A549 (cell line): ENCODE results near the gene CCNL1. TPM values are rescaled to one million over a fixed set of nuclear protein-coding genes. Genes with fewer than 3 reads are reported as not detected.

Experiments used
- ATAC-seq, 2 experiments: fragments of 200-7000 bp in 1 of 2; fragments of >200 bp in 1 of 2; cut with Nextera tagmentation in 1 of 2; cut with Tn5 transposase in 1 of 2; 3 replicates each; pipeline versions ENCODE4 v1.8.0 to v1.9.1; 2018 to 2020; ENCODE audit warnings: mild to moderate bottlenecking in 1 of 2, moderate library complexity in 1 of 2
- CTCF ChIA-PET: fragments of 300-600 bp; sonication (Branson Sonifier 250); formaldehyde crosslinking; extraction: SDS; loops from one replicate; lab custom pipeline; 2021; ENCODE audit warnings: antibody characterized with exemption, inconsistent platforms; lab: Yijun Ruan, JAX
- POLR2A ChIA-PET: fragments of 350-600 bp; formaldehyde crosslinking; extraction: SDS; loops from one replicate; lab custom pipeline; 2021; ENCODE audit warnings: antibody characterized with exemption, inconsistent platforms; lab: Yijun Ruan, JAX
- DNase-seq, 2 experiments: peaks; one replicate each; pipeline versions ENCODE4 v3.0.0 to v3.0.0-alpha.2; 2011 to 2016; ENCODE audit warnings: low read depth in 1 of 2, low spot score in 1 of 2
- FAIRE-seq: peaks from 2 replicates; lab custom pipeline; 2011; peaks lifted over from hg19 to GRCh38; lab: Jason Lieb, UNC
- H3K27ac ChIP-seq, 2 experiments: fragments of >200 bp; sonication (Bioruptor Twin); formaldehyde crosslinking; 3 replicates each; pipeline ENCODE4 v1.5.1; 2016 to 2017
- H3K4me1 ChIP-seq: fragments of >200 bp; sonication (Bioruptor Twin); formaldehyde crosslinking; 3 replicates; pipeline ENCODE4 v1.6.1; 2016
- H3K4me2 ChIP-seq: fragments of >200 bp; sonication (Bioruptor Twin); formaldehyde crosslinking; 3 replicates; pipeline ENCODE4 v1.6.1; 2016
- H3K4me3 ChIP-seq: fragments of >200 bp; sonication (Bioruptor Twin); formaldehyde crosslinking; 3 replicates; pipeline ENCODE4 v1.5.1; 2016
- H3K9me3 ChIP-seq: fragments of >200 bp; sonication (Bioruptor Twin); formaldehyde crosslinking; 3 replicates; pipeline ENCODE4 v1.6.1; 2016
- CBX2 ChIP-seq: fragments of 200-600 bp; sonication (generic); IDR thresholded peaks from 2 replicates; pipeline ENCODE4 v1.6.1; 2016; ENCODE audit warnings: low read depth, mild to moderate bottlenecking, borderline replicate concordance
- CHD2 ChIP-seq: fragments of 150-350 bp; IDR thresholded peaks from 2 replicates; pipeline ENCODE4 v1.6.1; 2014; ENCODE audit warnings: low read length; ENCODE audit not compliant: partially characterized antibody
- E2F6 ChIP-seq: IDR thresholded peaks from 2 replicates; pipeline ENCODE4 v1.6.1; 2012; ENCODE audit warnings: low read depth, borderline replicate concordance
- EHMT2 ChIP-seq: fragments of 200-600 bp; sonication (generic); IDR thresholded peaks from 2 replicates; pipeline ENCODE4 v1.6.1; 2016; ENCODE audit warnings: antibody characterized with exemption, low read depth, mild to moderate bottlenecking, moderate library complexity
- EP300 ChIP-seq, 2 experiments: fragments of >200 bp; sonication (Bioruptor Twin); formaldehyde crosslinking; IDR thresholded peaks; 2 replicates in 1 of 2; 3 replicates in 1 of 2; pipeline ENCODE4 v1.6.1; 2016 to 2017
- FOSB ChIP-seq: fragments of 250-450 bp; sonication (Bioruptor Pico); IDR thresholded peaks from 2 replicates; pipeline ENCODE4 v1.5.0; 2020; ENCODE audit warnings: mild to moderate bottlenecking, moderate library complexity
- FOXS1 ChIP-seq: fragments of 250-450 bp; sonication (Bioruptor Pico); IDR thresholded peaks from 2 replicates; pipeline ENCODE4 v1.5.0; 2020; ENCODE audit warnings: mild to moderate bottlenecking, moderate library complexity
- HOXB5 ChIP-seq: fragments of 250-450 bp; sonication (Bioruptor Pico); IDR thresholded peaks from 2 replicates; pipeline ENCODE4 v1.5.0; 2020; ENCODE audit warnings: mild to moderate bottlenecking, moderate library complexity
- KDM1A ChIP-seq: fragments of 200-600 bp; sonication (generic); IDR thresholded peaks from 2 replicates; pipeline ENCODE4 v1.6.1; 2016; ENCODE audit warnings: low read depth, mild to moderate bottlenecking
- KDM5A ChIP-seq: fragments of 200-600 bp; sonication (generic); IDR thresholded peaks from 2 replicates; pipeline ENCODE4 v1.6.1; 2016; ENCODE audit warnings: antibody characterized with exemption, mild to moderate bottlenecking
- NPAS2 ChIP-seq: fragments of 250-450 bp; sonication (Bioruptor Pico); IDR thresholded peaks from 2 replicates; pipeline ENCODE4 v1.8.0; 2022; ENCODE audit warnings: mild to moderate bottlenecking, moderate library complexity, borderline replicate concordance
- NR3C1 ChIP-seq: fragments of >200 bp; sonication (Bioruptor Twin); formaldehyde crosslinking; IDR thresholded peaks from 3 replicates; pipeline ENCODE4 v1.6.1; 2017
- POLR2A ChIP-seq: IDR thresholded peaks from 2 replicates; pipeline ENCODE4 v1.6.1; 2012; ENCODE audit warnings: mild to moderate bottlenecking, low read length
- POLR2AphosphoS2 ChIP-seq: conservative IDR thresholded peaks from 2 replicates; pipeline ENCODE4 v1.6.1; 2012; ENCODE audit warnings: low read length, improper control_type of control experiment, inconsistent platforms
- RARB ChIP-seq: fragments of 250-450 bp; sonication (Bioruptor Pico); IDR thresholded peaks from 2 replicates; pipeline ENCODE4 v1.8.0; 2021; ENCODE audit warnings: mild to moderate bottlenecking, moderate library complexity
- RCOR1 ChIP-seq: fragments of 150-350 bp; IDR thresholded peaks from 2 replicates; pipeline ENCODE4 v1.6.1; 2014; ENCODE audit warnings: antibody characterized with exemption, low read length, low read depth
- RFX5 ChIP-seq: fragments of 450-650 bp; IDR thresholded peaks from 2 replicates; pipeline ENCODE4 v1.7.1; 2014; ENCODE audit warnings: antibody characterized with exemption, mild to moderate bottlenecking, moderate library complexity
- RNF2 ChIP-seq: fragments of 200-600 bp; sonication (generic); IDR thresholded peaks from 2 replicates; pipeline ENCODE4 v1.6.1; 2016; ENCODE audit warnings: low read depth, mild to moderate bottlenecking, antibody characterized with exemption, moderate library complexity, borderline replicate concordance
- SMC3 ChIP-seq: fragments of >200 bp; sonication (Bioruptor Twin); formaldehyde crosslinking; IDR thresholded peaks from 3 replicates; pipeline ENCODE4 v1.6.1; 2018; ENCODE audit warnings: inconsistent platforms
- TP53 ChIP-seq: fragments of 250-450 bp; sonication (Bioruptor Pico); IDR thresholded peaks from 2 replicates; pipeline ENCODE4 v1.5.0; 2021; ENCODE audit warnings: mild to moderate bottlenecking, moderate library complexity
- USF2 ChIP-seq: fragments of 450-650 bp; IDR thresholded peaks from 2 replicates; pipeline ENCODE4 v1.6.1; 2014; ENCODE audit warnings: antibody characterized with exemption
- ZSCAN20 ChIP-seq: fragments of 250-450 bp; sonication (Bioruptor Pico); IDR thresholded peaks from 2 replicates; pipeline ENCODE4 v1.8.0; 2022; ENCODE audit warnings: mild to moderate bottlenecking, moderate library complexity
- WGBS: methylation state at CpG from one replicate; pipeline ENCODE4 v1.1.6; 2017; ENCODE audit errors: missing lambda C conversion rate; 5-methylcytosine and 5-hydroxymethylcytosine counted together
- polyA plus RNA-seq, 4 experiments: library from polyadenylated mRNA; depleted of rRNA in 3 of 4; stranded (reverse); fragments of >200 nt; fragmentation: RNase III in 1 of 4; extraction: RNeasy Plus Mini Kit Qiagen cat#74134 plus additional on column Dnase treatment in 1 of 4; gene quantifications; 2 replicates in 3 of 4; 3 replicates in 1 of 4; pipeline ENCODE4 v1.2.3, GENCODE V29; 2011 to 2017
- TF ChIP-seq, protein P1 (sequence below): fragments of 150-350 bp; IDR thresholded peaks from 2 replicates; pipeline ENCODE4 v1.6.1; 2014; ENCODE audit warnings: low read depth, mild to moderate bottlenecking, low read length

Gene CCNL1
- polyA plus RNA-seq, 2 of the 4 experiments (the other 2 are of a cell fraction) = 45.1 to 170 TPM

DNA sequence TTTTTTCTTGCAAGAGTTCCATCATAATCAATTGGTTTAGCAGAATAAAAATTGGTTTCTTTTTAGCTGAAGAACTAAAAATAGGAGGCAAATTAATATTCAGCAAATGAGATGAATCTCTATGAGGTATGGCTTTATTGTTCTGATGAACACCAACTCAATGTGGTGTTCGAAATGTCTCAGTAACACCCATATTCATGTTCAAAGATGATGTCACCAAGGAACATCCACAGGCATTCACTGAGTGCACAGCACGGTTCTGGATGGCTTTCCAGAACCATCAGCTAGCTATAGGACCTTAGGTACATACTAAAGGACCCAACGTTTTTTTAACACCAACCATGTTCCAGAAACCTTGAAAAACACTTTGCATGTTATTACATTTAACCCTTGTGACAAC lies 42.7 kb downstream of the CCNL1 start:
- FAIRE-seq = no peak
- POLR2A ChIA-PET = interaction anchor here (1.3 kb wide), 1 partner anchor 28 kb away, joined by 4 read pairs; no protein-coding TSS in a partner anchor
- no peak overlapping the region for H3K27ac ChIP-seq
- peaks cover 24% of the 10 kb centered on the region for H3K4me1 ChIP-seq
- CTCF ChIA-PET = interaction anchor here (0.6 to 3.0 kb wide), 9 partner anchors 10 to 1497 kb away, joined by 3 to 18 read pairs (median 3); no protein-coding TSS in a partner anchor
- no peak overlapping the region for H3K4me3 ChIP-seq
- no peak overlapping the region for H3K4me2 ChIP-seq
- no peak for ATAC-seq
- no peak for DNase-seq
- TF ChIP-seq EHMT2 = no peak
- TF ChIP-seq E2F6 = no peak
- no peak for TF ChIP-seq TP53 (CRISPR knock-in tag)
- TF ChIP-seq RARB (CRISPR knock-in tag) = no peak
- no peak for TF ChIP-seq HOXB5 (CRISPR knock-in tag)
- TF ChIP-seq ZSCAN20 (CRISPR knock-in tag) = no peak
- WGBS = 29% methylated on average over 3 of the region's 3 CpGs
- H3K9me3 ChIP-seq = no peaks in the 10 kb centered on the region

DNA sequence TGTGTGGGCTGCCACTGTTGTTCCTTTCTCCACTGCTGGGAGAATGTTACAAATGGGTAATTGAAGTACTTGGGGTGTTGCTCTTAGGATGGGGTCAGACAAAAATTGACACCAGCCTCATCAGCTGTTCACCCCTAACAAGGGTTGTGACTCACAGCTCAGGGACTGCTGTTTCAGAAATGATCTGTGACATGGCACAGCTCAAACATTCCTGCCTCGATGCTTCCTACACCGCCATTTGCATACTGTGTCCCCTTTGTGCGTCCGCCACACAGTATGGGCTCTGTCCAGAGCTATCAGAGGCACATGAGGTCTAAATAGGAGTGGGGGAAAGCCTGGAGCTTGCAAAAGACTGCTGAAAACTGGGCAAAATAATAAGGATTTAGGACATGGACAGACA lies 43.9 kb downstream of the CCNL1 start:
- POLR2A ChIA-PET = interaction anchor here (1.0 to 1.8 kb wide), 2 partner anchors 12 to 27 kb away, joined by 3 to 8 read pairs; no protein-coding TSS in a partner anchor

DNA sequence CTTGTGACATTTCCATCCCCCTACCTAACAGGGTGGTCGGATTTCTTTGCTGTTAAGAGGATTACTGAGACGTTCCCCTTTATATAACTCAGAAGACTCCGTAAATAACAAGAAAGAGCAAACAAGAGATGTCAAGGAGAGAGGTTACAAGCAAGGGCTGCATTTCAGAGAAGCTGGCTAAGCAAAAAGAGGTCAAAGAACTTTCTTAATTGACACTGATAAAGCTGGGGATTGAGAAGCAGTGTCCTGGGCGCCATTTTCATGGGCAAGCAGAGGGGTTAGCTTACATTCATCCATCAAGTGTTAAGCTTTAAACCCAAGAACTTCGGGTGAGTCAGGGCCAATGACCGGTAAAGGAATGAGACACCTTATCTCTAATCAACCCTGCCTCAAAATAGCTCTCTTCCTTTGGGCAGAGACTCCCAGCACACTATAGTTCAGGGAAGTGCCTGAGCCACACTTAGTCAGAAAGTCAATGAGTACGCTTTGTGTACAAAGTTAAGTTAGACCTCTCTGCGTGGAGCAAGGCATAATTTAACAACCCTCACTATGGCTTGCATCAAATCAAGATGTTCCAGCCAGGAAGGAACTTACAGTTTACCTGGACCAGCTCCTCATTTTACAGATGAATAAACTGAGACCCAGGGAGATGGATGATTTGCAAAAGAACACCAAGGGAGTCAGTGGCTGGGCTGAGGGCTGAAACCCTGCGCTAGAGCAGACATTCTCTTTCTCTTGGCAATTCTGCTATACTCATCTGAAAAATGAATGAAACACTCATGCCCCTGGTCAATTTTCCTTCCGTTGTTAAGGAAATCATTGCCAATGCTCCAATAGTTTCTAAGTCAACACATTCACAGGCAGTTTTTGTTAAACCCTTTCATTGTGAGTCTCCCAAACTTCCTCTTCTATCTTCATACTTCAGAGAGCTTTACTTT lies 44.6 kb downstream of the CCNL1 start:
- POLR2A ChIA-PET = interaction anchor here (1.0 to 1.8 kb wide), 2 partner anchors 11 to 26 kb away, joined by 3 to 8 read pairs; no protein-coding TSS in a partner anchor
- CTCF ChIA-PET = interaction anchor here (0.7 to 3.0 kb wide), 9 partner anchors 12 to 581 kb away, joined by 3 to 18 read pairs (median 4); no protein-coding TSS in a partner anchor
- Histone ChIP-seq H3K27ac (no peak overlapping the region), H3K9me3 (no peaks in the 10 kb centered on the region), H3K4me1 (peaks cover 6% of the 10 kb centered on the region; the same call in 2 of the 3 replicates)
- no peak for FAIRE-seq
- DNase-seq = no peak
- peak in 1 of 2 experiments; percentile 47; a peak in 3 of 6 replicates for ATAC-seq
- TF ChIP-seq FOSB (CRISPR knock-in tag) = no peak
- TF ChIP-seq RNF2 = no peak
- TF ChIP-seq, protein P1, sequence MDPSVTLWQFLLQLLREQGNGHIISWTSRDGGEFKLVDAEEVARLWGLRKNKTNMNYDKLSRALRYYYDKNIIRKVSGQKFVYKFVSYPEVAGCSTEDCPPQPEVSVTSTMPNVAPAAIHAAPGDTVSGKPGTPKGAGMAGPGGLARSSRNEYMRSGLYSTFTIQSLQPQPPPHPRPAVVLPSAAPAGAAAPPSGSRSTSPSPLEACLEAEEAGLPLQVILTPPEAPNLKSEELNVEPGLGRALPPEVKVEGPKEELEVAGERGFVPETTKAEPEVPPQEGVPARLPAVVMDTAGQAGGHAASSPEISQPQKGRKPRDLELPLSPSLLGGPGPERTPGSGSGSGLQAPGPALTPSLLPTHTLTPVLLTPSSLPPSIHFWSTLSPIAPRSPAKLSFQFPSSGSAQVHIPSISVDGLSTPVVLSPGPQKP = no peak
- TF ChIP-seq, all 56 proteins: peak for 0
- Histone ChIP-seq H3K4me2 (no peak overlapping the region), H3K4me3 (no peak overlapping the region)
- 46% methylated on average over 10 of the region's 10 CpGs for WGBS

More for the DNA sequence above, 43.9 kb downstream of the CCNL1 start:
- Histone ChIP-seq H3K4me3 (no peak overlapping the region), H3K4me1 (peaks cover 12% of the 10 kb centered on the region), H3K9me3 (no peaks in the 10 kb centered on the region), H3K27ac (no peak overlapping the region), H3K4me2 (no peak overlapping the region)
- WGBS = 75% methylated on average over 4 of the region's 4 CpGs
- DNase-seq = no peak
- FAIRE-seq = no peak
- CTCF ChIA-PET = interaction anchor here (1.0 to 3.0 kb wide), 7 partner anchors 9 to 581 kb away, joined by 3 to 18 read pairs (median 4); no protein-coding TSS in a partner anchor
- no peak for TF ChIP-seq KDM5A
- TF ChIP-seq KDM1A = no peak
- TF ChIP-seq RCOR1 = no peak
- no peak for TF ChIP-seq FOXS1 (CRISPR knock-in tag)
- no peak for TF ChIP-seq USF2
- TF ChIP-seq SMC3 = no peak
- TF ChIP-seq RFX5 = no peak
- TF ChIP-seq RNF2 = no peak
- no peak for TF ChIP-seq CBX2
- no peak for TF ChIP-seq EP300 (IDR thresholded peaks at IDR 0.05)
- TF ChIP-seq POLR2A = no peak
- TF ChIP-seq CHD2 = no peak
- TF ChIP-seq POLR2AphosphoS2 = no peak
- no peak for TF ChIP-seq NPAS2 (CRISPR knock-in tag)
- TF ChIP-seq NR3C1 = no peak
- ATAC-seq = no peak
